ENCODE results near the gene EFCAB9.

EFCAB9 gene

DNA sequence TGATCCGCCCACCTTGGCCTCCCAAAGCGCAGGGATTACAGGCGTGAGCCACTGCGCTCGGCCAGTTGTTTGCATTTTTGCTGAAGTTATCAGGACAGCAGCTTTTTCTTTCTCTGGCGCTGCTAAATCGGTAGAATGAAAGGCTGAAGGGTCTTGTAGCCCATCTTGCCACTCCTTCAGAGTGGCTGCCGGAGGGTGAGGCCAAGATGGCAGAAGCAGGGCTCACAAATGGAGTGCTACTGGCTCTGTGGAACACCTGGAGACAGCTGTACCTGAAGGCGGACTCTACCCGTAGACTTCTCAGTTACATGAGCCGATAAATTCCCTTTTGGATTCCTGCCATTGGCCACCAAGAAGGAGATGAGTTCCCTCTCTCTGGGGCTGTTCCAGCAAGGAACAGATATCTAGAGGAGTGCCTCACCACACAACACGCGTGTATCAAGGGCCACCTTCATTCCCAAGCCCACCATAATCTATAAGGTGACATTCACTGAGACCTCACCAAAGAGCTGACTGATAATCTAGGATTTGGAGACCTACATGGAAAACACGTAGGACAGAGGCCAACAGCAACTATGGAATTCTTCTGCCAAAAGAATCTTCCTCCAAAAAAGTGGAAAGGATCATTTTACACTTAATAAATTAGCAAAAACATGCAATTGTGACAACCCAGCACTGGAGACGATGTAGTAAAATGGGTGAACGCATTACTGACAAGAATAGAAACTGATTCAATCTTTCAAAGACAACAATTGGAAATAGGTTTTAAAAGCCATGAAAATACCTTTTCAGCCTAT, 27.7 kb upstream of the EFCAB9 start:
- DNase-seq: no peak

DNA sequence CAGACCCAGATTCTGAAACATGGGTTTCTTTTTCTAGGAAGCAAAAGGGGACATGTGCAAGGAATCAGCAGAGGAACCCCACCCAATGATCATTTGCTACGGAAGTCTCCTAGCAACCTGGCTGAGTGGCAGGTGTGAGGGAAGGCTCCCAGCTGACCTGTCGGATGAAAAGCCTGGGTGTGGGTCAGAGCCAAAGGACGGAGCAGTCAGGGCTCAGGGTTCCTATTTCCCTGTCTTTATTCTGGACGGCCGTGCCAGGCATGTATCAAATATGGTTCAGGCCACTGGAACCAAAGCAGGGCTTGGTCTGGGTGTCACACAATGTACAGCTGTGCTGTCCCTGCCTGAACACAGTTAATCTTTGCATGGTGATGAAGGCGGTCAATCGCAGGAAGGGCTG, 26.1 kb upstream of the EFCAB9 start:
- DNase-seq: no peak

DNA sequence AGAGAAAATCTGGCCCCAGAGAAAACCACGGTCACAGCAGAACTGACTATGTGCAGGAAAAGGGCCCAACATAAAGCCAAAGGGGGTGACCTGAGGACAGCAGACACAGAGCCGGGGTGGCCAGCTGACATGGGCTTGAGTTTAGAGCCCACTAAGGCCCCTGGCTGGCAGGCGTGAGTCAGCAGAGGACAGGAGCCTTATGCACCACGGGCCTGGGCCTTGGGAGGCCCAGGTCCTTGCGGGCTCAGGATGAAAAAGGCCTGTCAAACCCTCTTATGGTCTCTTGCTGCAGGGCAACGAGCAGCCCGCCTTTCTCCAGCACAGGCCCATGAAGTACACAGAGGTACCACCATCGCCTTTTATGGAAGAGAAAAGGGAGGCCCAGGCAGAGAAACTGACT, 25.7 kb upstream of the EFCAB9 start:
- DNase-seq: no peak

DNA sequence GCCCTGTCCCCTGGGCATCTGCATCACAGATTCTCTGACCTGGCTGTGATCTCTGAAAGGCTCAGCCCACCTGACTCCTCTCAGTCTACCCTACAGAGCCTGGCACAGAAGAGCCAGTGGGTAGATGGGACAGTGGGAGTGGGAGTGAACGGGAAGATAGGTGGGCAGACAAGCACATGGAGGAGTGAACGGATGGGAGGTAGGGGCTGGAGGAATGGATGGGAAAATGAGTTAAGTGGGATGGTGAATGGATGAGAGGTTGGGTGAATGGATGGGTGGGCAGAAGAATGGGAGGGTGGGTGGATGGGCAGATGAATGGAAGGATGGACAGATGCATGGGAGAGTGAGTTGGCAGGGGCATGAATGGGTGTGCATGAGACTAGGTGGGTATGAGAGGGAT, 24.8 kb upstream of the EFCAB9 start:
- DNase-seq: no peak

DNA sequence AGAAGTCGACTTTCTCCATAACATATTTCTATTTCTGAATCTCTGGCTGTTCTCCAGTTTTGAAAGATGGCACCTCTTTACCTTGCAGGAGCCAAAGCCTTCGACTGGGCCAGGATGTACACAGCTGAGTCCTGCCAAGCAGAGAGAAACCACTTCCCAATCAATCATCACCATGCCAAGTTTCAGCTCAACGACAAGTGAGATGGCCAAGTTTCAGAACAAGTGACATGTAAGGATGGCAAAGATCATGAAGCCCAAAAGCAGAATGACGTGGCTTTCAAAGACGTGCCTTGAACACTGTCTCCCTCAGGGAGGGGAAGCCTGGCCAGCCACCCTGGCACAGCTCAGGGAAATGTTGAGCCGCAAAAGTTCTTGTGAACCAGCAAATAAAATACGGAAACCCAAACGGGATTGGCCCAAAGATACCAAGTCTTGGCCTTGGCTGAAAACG, 23.7 kb upstream of the EFCAB9 start:
- no peak for DNase-seq

DNA sequence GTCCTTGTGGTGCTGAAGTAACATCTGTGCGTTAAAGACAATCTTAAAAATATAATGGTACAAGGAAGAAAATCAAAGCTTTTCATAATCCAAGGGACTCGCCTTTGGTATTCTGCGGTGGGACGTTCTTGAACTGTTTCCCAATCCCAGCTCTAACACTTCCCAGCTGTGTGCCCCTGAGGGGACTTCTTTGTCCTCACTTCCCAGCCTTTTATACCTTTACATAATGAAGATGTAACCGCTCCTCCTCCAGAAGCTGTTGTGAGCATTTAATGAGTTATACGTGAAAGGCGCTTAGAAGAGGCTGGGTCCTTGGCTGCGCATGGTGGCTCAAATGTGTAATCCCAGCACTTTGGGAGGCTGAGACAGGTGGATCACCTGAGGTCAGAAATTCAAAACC, 22.9 kb upstream of the EFCAB9 start:
- no peak for DNase-seq

DNA sequence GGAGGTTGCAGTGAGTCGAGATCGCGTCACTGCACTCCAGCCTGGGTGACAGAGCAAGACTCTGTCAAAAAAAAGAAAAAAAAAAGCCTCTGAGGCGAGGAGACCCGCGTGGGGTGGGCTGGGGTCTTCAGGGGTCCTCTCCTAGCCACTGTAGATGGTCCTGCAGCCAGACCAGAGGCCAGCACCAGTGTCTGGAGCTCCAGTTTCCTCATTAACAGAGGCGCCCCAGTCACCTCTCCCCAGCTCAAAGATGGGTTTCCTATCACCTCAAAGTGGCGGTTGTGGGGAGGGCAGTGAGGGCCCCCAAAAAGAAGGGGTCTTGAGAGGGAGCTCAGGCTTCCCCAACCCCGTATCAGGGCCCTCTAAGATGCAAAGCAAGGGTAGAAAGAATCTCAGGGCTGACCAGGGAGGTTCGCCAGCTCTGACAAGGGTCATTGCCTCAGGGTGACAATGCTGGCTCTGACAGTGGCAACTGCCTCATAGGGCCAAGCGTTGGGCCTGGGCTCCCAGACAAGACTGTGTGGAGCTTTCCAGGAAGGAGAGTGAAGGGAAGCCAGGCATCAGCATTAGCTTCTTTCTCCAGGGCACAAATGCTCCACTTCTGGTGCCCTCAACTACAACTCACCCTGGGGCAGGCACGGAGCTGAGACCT, 20.9 kb upstream of the EFCAB9 start:
- no peak for DNase-seq

DNA sequence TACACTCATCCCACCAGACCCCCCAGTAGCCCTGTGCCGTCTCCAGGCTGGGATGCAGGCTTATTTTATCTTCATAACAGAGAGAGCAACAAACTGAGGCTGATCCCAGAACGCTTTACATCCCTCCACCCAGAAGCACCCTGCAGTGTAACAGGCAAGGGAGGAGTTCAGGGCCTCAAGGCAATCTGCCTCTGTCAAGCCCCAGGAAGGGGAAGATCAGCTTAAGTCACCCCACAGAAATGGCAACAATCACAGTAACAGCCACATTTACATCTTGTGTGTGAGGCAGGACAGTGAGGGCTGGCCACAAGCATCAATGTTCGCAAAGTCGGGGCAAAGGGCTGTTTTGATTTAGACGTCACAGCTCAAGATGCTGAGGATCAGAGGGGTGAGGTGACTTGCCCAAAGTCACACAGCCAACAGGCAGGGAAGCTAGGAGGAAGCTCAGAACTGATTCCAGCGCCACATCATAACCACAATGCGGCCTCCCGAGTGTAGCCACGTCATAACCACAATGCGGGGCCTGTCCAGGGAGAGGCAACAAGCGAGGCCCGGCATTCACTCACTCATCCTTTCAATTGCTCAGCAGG, 20.3 kb upstream of the EFCAB9 start:
- DNase-seq: no peak

DNA sequence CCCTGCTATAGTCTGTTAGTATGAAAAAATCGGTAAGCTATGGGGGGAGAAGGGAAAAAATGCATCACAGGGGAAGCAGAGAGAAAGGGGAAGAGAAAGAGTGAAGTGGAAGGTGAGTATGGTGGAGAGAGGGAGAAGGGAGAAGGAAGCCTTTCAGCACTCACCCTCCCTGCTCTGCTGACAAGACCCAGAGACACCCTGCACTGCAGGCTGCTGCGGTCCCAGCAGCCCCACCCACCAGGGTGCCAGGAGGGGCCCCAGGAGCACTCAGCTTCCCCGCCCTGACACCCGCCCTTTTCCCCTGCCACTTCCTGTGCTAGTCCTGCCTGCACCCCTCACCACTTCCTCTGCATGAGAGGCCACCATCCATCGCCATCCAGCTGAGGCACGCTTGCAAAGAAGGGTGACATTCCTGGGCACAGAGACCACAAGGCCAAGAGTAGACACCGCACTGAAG, 18.7 kb upstream of the EFCAB9 start:
- no peak for DNase-seq

DNA sequence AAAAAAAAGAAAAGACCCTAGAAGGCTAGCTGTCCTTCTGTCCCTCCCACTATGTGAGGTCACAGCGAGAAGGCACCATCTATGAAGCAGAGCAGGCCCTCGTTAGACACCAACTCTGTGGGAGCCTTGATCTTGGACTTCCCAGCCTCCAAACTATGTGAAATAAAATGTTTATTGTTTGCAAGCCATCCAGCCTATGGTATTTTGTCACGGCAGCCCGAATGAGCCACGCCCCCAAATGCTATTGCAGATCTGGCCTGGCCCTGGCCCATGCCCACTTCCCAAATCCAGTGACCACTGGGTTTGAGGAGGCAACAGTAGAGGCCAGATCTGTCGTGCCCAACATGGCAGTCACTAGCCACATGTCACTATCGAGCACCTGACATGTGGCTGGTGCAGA, 16.8 kb upstream of the EFCAB9 start:
- no peak for DNase-seq

DNA sequence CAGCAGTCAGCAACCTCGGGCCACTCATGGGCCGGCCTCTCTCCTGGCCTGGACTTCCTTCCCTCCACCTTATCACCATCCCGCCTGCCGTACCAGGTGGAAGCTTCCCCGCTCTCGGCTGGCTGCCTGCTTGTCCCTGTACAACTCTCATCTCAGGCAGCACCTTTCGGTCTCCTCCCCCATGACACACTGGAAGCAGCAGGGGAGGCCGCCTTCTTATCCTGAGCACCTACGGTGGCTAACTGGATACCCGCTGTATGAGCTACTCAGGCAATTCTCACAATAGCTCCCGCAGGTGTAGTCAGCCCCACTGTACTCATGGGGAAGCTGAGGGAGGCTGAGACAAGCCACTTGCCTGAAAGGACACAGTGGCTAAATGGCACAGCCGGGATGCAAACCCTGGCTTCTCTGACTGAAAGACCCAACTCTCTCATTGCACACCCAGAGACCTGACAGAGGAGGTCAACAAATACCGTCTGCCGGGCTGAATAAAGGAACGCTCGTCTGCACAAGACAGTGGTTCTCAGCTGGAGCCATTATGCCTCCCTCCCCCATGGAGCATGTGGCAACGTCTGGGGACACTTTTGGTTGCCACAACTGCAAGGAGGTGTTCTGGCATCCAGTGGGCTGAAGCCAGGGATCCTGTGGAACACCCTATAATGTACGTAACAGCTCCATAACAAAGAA, 15.5 kb upstream of the EFCAB9 start:
- DNase-seq: peak; percentile 58

DNA sequence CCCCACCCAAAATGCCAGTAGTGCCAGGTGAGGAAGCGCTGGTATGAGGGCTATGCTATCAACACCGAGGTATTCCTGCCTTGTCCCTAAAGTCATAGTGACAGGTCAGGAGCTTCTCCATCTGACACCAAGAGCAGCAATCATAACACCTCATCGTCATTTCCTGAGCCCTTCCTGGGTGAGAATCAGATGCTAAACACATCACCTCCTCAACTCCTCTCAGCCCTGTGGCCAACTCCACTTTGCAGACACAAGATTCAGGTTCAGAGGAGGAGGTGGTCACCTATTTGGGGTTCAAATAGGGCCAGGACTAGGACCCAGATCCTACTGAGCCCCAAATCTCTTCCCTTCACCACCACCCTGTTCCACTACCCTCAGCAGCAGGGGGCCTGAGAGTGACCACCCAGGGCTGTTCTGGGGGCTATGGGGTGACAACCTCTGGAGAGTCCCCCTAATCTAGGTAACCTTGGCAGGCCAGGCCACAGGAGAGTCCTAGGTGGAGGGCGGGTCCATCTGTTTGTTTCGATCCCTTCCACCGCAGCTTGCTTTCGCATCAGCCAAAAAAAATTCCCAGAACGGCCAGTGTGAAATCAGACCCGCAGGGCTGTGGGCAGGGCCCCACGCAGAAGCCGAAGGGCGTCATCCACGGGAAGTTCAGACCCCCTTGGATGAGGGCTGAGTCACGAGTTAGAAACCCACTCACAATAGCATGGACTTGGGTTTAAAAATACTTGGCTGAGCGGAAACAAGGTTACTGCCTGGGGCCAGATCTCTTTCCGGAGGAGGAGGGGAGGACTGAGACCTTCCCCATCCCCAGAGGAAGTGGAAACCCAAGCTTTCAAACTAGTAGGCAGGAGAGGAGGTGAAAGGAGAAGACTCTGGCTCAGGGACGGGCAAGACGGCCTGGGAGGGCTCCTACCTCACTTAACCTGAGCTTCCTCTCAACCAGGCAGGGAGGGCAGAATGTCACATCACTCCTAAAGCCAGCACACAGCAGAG, 14.7 kb upstream of the EFCAB9 start:
- no peak for DNase-seq

DNA sequence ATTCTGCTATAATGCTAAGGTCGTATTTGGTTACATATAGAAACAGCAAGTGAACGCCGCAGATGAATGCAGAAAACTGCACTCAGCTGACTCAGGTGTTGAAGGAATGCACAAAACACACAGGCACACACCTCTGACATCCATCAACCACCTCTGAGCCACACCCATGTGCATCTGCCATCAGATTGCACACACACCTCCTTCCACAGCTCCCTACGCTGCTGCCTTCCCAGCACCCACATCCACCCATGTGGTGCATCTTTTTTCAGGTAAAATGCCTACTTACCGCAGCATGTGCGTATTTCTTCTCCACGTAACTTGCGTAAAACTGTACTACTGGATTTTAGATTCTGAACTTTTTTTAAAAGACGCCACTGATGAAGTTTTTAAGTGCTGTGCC, 13.0 kb upstream of the EFCAB9 start:
- DNase-seq: no peak

DNA sequence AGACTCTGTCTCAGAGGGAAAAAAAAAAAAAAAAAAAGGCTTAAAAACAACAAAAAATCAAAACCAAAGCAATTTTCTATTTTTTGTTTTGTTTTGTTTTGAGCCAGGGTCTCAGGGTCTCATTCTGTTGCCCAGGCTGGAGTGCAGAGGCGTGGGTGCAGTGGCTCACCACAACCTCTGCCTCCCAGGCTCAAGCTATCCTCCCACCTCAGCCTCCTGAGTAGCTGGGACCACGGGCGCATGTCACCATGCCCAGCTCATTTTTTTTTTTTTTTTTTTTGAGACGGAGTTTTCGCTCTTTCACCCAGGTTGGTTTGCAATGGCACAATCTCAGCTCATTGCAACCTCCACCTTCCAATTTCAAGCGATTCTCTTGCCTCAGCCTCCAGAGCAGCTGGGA, 11.7 kb upstream of the EFCAB9 start:
- DNase-seq: no peak

DNA sequence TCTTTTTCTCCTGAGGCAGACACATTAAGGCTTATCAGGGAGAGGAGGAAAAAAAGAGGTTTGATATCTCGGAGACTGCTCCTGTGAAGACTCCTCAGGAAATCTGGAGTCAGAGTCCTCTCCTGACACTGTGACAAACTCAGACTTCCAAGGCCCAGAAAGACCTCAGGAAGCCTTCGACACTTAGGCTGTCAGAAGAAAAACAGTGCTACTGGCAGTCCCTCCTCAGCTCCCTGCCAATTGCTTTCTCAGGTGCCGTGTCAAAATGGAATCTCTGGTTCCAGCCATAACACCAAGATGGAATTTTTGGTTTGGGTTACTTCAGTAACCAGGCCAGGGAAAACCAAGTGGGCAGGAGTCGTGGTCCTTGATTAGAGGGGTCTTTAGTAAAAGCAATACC, 10.1 kb upstream of the EFCAB9 start:
- no peak for DNase-seq

DNA sequence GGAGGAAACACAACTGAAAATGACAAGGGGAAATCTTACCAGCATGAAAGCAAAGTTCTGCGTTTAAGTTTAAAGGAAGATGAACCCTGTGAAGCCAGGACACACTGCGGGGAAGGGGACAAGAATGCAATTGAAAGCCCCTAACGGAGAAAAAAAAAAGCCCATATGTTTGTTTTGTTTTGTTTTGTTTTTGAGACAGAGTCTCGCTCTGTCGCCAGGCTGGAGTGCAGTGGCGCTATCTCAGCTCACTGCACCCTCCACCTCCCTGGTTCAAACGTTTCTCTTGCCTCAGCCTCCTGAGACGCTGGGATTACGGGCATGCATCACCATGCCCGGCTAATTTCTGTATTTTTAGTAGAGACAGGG, 8.9 kb upstream of the EFCAB9 start:
- DNase-seq: no peak

DNA sequence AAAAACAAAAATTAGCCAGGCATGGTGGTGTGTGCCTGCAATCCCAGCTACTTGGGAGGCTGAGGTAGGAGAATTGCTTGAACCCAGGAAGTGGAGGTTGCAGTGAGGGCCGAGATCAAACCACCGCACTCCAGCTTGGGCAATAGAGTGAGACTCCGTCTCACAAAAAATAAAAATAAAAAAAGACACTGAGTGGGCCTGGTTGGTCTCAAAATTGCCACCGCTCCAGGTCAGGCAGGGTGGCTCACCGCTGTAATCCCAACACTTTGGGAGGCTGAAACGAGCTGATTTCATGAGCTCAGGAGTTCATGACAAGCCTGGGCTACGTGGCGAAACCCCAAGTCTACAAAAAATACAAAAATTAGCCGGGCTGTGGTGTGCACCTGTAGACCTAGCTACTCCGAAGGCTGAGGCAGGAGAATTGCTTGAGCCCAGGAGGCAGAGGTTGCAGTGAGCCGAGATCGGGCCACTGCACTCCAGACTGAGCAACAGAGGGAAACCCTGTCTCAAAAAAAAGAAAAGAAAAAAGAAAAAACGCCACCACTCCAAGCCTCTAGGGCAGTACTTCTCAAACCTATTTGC, 7.8 kb upstream of the EFCAB9 start:
- no peak for DNase-seq

DNA sequence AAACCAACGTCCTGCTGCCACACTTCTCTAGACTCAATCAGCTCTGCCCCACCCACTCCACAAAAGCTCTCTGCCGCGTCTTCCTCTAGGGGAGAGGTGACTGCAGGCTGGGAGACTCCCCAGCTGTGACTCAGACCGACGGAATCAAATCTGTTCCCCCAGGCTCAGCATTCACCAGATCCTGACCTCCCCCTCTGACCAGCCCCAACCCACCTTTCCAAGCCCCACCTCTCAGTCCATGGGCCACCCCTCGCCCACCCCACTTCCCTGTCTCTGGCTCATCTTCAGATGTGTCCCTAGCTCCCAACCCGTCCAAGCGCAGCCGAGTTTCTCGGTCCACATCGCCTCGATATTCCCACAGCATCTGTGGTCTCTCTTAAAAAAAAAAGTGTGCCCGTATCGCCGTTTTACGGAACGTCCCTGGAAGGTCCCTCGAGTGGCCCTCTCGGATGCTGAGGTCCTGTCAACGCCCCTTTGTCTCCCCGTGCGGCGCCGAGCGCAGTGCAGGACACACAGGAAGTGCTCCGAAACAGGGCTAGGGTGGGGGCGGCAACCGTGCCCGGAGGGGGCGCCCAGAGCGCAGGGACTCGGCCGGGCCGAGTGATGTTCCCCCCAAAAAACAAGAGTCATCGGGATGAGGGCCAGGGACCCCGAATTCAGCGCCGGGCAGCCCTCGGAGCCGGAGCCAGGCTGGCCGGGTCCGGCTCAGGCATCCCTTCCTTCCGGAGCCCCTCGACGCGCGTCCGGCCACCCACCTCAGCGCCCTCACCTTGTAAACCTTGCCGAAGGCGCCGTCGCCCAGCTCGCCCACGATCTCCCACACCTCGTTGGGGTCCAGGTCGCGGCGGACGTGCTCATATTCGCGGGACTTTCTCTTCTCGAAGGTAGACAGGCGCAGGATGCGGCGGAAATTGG, 6.6 kb upstream of the EFCAB9 start:
- DNase-seq: peak; percentile 85

DNA sequence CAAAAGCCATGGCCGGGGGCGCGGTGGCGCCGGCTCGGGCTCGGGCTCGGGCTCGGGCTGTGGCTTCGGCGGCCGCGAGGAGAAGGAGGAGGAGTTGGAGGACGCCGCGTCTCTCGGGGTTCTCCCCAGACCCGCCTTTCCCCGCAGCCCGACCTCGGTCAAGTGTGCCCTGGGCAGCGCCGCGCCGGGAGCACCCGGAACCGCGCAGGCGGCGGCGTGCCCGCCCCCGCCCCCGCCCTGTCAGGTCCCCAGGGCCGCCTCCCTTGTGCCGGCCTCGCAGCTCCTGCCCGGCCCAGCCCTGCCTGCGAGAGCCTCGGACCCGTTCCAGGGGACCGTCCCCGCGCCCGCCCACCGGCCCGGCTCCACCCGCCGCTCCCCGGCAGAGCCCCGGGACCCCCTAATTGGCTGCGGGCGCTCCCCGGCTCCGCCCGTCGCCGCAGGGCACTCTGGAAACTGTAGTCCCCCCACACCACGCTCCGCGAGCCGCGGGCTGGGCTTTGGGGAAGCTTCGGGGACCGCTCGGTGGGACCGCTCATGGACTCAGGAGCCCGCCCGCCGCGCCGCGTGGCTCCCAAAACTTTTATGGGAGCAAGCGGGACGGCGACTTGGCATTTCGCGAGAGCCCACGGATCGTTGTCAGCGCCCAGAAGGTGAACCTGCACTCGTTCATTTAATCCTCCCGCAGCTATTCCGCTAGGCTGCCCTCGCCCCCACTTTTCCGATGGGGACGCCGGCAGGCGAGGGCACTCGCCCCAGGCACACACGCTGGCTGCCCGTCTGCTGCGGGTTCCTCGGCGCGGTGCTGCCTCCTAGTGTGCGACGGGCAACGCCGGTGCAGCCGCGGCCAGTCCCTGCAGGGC, 5.7 kb upstream of the EFCAB9 start, which contains the start of gene STK10:
Gene STK10 (minus strand): TSS at position 192 of the 860 bp plus-strand sequence. CDS start 182 bp downstream, at position 10.
- peak; percentile 94 for DNase-seq
